GM19455 (cell line): Measurements from ENCODE around the gene TIMM21.
A peak's percentile ranks its signal among the peaks of the same experiment; 100 is the strongest.

Experiments
- ATAC-seq: cut with Tn5 transposase; IDR thresholded peaks from one replicate; pipeline ENCODE4 v1.9.1; 2021; ENCODE audit not compliant: unreplicated experiment

Gene TIMM21, protein sequence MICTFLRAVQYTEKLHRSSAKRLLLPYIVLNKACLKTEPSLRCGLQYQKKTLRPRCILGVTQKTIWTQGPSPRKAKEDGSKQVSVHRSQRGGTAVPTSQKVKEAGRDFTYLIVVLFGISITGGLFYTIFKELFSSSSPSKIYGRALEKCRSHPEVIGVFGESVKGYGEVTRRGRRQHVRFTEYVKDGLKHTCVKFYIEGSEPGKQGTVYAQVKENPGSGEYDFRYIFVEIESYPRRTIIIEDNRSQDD

GRCh38 chr18:74147779-74148542, at the start of gene TIMM21, which contains the start of gene FBXO15:
TIMM21 (plus strand) TSS chr18:74148523; CDS start chr18:74148809, 286 bp downstream.
FBXO15 (minus strand) TSS chr18:74147834; CDS start chr18:74147785, 49 bp downstream.
- ATAC-seq: peak; percentile 89

- no peak for ATAC-seq
Measured at GRCh38 chr18:74108460-74108859, 39.9 kb upstream of the TIMM21 start.

DNA sequence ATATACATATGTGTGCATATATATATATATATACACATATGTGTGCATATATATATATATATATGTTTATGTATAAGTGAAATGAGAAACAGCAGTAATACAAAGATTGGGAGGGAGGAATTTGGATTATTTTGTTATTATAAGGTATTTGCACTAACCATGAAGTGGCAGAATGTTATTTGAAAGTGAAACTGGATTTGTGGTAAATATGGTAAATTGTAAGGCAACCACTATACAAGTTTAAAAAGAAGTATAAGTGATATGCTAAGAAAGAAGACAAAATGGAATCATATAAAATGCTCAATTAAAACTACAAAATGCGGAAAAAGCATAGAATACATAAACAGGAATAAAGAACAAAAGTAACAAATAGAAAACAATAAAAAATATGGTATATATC, 38.2 kb upstream of the TIMM21 start:
- ATAC-seq: no peak

GRCh38 chr18:74110976-74111375, 37.3 kb upstream of the TIMM21 start:
- no peak for ATAC-seq

DNA sequence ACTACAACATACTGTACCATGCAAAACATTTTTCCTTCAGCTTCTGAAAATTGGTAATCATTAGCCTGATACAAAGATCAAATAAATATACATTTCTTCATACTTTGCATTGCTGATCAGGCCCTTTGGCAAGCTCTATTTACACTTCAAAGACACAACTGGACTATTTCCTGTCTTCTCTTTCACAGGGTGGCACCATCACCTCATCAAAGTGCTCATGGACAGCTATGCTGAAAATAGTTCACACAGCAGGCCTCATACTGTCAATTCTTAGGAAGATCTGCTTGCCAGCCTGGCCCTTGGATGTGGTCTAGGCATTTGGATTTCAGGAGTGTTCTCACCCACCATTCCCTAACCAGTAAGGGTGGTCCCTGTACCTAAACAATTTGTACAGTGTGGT, 34.6 kb upstream of the TIMM21 start:
- ATAC-seq: no peak

- no peak for ATAC-seq
Measured at GRCh38 chr18:74114116-74114515, 34.2 kb upstream of the TIMM21 start.

DNA sequence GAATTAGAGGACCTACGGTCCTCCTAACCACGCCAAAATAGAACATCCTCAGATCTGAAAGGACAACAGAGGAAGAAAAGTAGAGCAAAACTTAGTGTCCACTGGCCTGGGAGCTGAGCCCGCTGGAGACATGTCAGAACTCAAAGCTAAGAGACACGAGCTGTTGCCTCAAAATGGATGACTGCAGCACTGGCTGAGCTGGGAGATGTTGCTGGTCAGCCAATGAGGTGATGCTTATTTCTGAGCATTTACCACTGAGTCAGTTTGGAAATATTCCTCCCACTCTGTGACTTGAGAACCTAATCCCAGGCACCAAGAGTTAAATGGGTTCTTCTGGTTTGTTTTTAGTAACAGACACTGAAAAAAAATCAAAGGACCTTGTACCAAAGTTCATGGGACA, 33.3 kb upstream of the TIMM21 start:
- no peak for ATAC-seq

DNA sequence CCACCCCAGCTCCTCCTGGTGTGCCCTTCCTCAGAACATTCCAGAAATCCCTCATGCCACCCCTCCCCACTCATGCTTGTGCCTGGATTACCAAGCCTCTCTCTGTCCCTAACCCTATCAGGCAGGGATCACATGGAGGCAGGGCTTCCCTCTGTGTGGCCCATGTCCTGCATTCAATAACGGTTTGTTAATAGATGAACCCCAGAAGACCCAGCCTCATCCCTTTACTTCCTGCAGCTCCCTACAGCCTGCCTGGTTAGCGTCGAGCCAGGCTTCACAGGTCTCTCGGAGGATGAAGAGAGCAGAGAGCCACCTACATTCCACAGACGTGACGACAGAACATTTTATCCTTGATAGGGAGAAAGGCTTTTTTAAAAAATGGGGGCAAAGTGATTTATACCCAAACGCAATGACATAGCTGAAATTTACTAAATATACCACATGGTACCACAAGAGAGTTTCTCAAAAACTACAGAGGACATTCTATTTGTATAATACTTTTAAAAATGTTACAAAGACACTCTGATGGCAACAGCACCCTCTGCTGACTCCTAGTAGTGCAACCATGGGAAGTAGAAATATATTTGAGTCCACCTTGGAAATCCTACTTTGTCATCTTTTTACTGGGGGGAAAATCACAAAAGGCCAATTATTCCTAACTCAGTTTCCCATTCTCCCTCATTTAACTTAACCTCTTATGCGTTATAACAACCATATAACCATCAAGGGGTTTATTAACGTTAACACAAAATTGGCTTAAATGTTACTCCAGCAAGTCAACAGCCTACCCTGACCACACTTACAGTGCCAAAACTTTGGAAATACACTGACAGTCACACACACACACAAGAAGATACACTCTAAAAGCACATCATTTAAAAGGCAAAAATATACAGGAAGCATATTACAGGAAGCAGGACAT, 31.4 kb upstream of the TIMM21 start:
- no peak for ATAC-seq

DNA sequence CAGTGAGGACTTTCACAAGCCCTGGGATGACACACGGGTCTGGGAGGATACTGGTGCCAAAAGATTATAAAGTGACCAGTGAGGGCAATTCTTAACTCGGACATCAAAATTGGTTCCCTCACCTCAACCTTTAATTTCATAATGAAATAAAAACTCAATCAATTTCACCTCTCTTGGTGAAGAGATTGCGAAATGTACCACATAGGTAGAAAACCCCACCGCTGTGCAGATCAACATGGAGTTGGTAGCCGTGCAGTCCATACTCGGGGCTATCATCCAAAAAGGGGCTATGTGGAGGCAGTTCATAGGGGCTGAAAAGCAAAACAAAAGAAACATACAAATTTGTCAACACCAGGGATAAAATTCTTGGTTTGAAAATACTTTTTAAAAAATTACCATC, 25.1 kb upstream of the TIMM21 start:
- ATAC-seq: no peak

GRCh38 chr18:74124642-74125041, 23.7 kb upstream of the TIMM21 start:
- ATAC-seq: no peak

- no peak for ATAC-seq
Measured at GRCh38 chr18:74126684-74127655, 21.4 kb upstream of the TIMM21 start.

DNA sequence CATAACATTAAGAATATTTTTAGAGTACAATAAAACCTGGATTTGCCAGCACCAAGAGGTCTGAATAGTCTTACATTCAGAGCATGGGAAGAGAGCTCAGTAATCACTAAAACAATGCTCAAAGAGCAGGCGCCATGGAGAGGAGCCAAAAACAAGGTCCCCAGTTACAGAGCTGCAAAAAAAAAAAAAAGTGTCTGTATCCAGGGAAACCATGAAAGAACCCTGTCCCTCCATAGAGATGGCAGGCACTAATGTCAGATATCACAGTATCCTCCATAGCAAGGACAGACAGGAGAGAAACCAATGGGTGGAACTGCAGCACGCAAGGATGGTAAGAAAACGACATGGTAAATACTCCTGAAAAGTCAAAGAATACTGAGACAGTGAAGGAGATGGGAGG, 20.2 kb upstream of the TIMM21 start:
- no peak for ATAC-seq

DNA sequence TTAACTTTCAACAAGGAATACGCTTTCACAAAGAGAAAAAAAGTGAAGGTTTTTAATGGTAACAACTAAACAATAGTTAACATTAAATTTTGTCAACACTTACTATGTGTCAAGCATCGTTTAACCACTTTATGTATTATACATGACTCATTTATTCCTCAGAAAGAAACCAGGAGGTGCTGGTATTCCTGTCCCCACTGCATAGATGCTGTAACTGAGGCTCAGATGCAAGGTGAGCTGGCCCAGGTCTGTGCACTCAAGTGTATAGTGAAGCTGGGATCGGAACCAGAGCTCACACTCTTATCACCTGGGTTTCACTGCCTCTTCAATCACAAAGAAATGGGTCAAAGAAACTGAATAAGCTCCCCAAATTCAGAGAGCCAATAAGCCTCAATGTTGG, 17.2 kb upstream of the TIMM21 start:
- no peak for ATAC-seq

- no peak for ATAC-seq
Measured at GRCh38 chr18:74132201-74132600, 16.1 kb upstream of the TIMM21 start.

DNA sequence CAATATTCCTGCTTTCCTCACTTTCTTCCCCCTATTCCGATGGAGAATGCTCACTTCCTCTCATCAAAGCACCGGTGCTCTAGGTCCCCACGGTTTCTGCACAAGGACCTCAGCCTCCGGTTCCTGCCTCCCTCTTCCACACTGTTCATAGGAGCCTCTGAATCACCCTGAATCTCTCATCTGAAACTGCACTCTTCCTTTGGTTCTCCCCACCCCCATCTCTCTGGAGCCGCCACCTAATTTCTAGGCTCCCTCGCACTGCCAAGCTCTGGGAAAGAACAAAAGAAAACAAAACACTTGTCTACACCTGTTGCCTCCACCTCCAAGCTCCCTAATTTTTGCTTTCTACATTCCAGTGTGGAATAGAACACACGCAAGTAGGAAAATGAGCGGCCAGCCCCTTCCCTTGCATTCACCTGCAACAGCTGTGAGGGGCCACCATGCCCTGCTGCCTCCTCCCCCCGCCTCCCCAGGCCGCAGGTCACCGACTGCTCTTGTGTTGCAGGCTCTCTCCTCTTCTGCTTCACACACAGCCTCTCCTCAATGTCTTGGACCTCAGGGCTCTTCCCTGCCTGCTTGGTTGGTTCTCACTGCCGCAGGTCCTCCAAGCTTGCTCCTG, 10.3 kb upstream of the TIMM21 start:
- no peak for ATAC-seq

GRCh38 chr18:74139411-74139810, 8.9 kb upstream of the TIMM21 start:
- ATAC-seq: no peak

DNA sequence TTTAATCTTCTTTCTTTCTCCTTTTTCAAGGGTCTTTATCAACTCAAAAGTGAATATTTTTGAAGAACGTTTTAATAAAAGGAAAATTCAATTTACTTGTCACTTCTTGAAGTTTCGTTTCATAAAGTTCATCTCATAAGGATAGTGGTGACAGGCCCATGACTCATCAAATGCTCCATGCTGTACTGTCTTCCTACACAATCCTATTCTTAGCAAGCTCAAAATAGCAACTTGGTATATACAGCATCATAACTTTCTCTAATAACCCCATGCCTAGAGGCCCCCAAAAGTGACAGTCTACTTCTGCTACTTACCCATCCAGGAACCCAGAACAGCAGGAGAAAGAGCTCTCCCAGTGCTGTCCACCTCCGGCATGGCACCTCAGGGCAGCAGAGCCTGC, 8.4 kb upstream of the TIMM21 start:
- no peak for ATAC-seq

DNA sequence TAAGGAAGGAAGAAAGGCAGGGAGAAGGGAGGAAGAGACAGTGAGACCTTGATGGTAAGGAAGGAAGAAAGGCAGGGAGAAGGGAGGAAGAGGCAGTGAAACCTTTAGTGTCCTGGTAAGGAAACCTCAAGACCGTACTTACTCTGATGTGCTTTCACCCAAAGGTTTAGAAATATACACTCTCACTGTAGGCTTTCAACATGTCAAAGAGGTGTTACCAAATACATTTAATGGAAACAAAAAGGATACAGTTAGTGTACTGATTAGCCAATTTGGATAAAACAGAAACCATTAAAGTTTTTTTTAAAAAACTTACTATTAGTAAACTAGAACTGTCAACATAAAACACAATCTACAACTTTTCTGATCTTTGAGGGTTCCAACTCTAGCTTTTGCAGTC, 7.7 kb upstream of the TIMM21 start:
- ATAC-seq: no peak

- no peak for ATAC-seq
Measured at GRCh38 chr18:74141667-74142066, 6.7 kb upstream of the TIMM21 start.

GRCh38 chr18:74142252-74142651, 6.1 kb upstream of the TIMM21 start:
- no peak for ATAC-seq
